Gastroesophageal sphincter (tissue), 3 donors: Measurements from ENCODE around the gene PRDM5.

Experiments used
- EP300 ChIP-seq: sonication (generic); formaldehyde crosslinking; IDR thresholded peaks from one replicate; pipeline ENCODE4 v1.6.1; 2017; ENCODE audit warnings: antibody characterized with exemption, mild to moderate bottlenecking
- POLR2AphosphoS5 ChIP-seq: sonication (generic); formaldehyde crosslinking; IDR thresholded peaks from one replicate; pipeline ENCODE4 v1.6.1; 2017; ENCODE audit warnings: antibody characterized with exemption
- TF ChIP-seq, protein P1 (sequence below), 4 experiments: fragments of 200-600 bp in 2 of 4; fragments of 450-650 bp in 2 of 4; sonication (generic) in 1 of 4; IDR thresholded peaks; one replicate each; pipeline ENCODE4 v1.5.1; 2017 to 2019; ENCODE audit warnings: antibody characterized with exemption in 4 of 4, mild to moderate bottlenecking in 2 of 4, moderate library complexity in 2 of 4

DNA sequence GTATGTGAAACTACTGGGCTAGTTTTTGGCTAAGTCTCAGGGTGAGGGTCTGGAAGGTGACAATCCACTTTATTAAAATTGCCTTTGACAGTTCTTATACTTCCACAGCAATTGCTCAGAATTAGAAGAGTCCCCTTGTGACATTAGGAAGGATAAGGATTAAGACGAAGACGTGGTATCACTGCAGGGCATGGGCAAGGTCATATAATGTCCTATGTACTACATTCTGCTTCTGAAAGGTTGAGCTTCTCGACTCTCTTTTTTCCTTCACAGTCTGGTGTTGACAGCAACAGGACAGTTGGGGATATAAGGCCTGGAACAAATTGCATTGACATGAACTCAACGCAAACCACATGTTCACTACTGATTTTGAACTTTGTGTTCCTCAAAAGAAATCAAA is 40.9 kb upstream of the PRDM5 start:
- TF ChIP-seq POLR2AphosphoS5 (no peak), EP300 (no peak)
- TF ChIP-seq, protein P1, sequence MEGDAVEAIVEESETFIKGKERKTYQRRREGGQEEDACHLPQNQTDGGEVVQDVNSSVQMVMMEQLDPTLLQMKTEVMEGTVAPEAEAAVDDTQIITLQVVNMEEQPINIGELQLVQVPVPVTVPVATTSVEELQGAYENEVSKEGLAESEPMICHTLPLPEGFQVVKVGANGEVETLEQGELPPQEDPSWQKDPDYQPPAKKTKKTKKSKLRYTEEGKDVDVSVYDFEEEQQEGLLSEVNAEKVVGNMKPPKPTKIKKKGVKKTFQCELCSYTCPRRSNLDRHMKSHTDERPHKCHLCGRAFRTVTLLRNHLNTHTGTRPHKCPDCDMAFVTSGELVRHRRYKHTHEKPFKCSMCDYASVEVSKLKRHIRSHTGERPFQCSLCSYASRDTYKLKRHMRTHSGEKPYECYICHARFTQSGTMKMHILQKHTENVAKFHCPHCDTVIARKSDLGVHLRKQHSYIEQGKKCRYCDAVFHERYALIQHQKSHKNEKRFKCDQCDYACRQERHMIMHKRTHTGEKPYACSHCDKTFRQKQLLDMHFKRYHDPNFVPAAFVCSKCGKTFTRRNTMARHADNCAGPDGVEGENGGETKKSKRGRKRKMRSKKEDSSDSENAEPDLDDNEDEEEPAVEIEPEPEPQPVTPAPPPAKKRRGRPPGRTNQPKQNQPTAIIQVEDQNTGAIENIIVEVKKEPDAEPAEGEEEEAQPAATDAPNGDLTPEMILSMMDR (IDR thresholded peaks at IDR 0.05) = no peak
